GM12873 (cell line): ENCODE results near the gene PRDM2.

ENCODE experiments used
- TF ChIP-seq, protein P1 (sequence below): IDR thresholded peaks from 2 replicates; pipeline ENCODE4 v1.5.1; 2012; ENCODE audit warnings: low read depth, mild to moderate bottlenecking, moderate library complexity, low read length, control low read depth; ENCODE audit not compliant: insufficient read depth; ENCODE audit errors: missing control alignments

The PRDM2 gene

DNA sequence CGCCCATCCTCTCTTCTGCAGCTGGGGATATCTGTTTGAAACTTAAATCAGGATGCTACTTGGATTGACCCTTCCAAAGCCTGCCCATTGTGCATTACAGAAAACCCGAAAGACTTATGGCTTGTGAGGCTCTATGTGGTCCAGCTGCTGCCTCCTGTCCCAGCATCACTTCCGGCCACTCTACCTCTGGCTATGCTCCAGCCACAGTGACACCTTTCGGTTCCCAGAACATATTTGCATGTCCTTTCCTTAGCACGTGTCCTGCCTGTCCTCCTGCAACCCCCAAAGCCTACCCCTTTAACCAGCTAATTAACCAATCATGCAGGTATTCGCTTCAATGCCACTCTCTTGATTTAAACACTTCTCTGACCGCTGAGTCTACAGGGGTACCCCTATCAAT lies 167.6 kb downstream of the PRDM2 start:
- TF ChIP-seq, protein P1, sequence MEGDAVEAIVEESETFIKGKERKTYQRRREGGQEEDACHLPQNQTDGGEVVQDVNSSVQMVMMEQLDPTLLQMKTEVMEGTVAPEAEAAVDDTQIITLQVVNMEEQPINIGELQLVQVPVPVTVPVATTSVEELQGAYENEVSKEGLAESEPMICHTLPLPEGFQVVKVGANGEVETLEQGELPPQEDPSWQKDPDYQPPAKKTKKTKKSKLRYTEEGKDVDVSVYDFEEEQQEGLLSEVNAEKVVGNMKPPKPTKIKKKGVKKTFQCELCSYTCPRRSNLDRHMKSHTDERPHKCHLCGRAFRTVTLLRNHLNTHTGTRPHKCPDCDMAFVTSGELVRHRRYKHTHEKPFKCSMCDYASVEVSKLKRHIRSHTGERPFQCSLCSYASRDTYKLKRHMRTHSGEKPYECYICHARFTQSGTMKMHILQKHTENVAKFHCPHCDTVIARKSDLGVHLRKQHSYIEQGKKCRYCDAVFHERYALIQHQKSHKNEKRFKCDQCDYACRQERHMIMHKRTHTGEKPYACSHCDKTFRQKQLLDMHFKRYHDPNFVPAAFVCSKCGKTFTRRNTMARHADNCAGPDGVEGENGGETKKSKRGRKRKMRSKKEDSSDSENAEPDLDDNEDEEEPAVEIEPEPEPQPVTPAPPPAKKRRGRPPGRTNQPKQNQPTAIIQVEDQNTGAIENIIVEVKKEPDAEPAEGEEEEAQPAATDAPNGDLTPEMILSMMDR: no peak

GRCh38 chr1:13869172-13869797 lies 169.3 kb downstream of the PRDM2 start:
- TF ChIP-seq, protein P1: no peak

GRCh38 chr1:13871413-13871812 lies 171.4 kb downstream of the PRDM2 start:
- TF ChIP-seq, protein P1: no peak

DNA sequence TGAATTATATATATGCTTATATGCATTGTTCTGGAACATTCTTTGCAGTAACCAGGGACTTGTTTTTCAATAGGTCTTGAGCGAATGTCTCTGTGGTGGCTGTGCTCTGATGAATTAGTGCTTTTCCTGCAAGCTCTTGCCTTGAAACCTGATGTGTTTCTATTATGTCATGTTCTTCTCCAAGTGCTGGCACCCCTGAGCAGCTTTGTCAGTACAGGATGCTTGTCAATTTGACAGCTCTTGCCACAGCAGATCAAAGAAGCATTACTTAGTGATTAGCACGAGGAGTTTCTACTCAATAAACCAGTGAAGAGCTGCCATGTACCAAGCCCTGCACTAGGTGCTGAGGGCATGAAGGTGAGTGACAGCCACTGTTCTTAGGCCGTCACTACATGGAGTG lies 171.9 kb downstream of the PRDM2 start:
- TF ChIP-seq, protein P1: no peak

DNA sequence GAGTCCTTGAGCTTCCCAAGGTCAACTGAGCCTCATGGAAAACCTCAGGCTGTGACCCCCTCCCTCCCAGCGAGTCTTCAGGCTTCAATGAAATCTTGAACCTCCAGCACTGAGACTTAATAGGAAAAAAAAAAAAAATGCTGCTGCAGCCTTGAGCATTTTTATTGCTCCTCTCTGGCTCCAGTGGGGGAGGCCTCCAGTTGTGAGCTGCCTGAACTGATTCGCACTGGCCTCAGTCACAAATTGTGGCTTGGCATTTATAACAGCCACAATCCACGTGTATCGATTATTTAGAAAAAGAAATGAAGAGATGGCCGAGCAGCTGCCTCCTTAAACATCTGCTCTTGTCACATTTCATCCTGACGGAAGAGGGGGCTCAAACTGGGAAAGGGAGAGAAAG lies 173.0 kb downstream of the PRDM2 start:
- TF ChIP-seq, protein P1: no peak
